ENCODE data around the gene DENND4B.

DENND4B gene

DNA sequence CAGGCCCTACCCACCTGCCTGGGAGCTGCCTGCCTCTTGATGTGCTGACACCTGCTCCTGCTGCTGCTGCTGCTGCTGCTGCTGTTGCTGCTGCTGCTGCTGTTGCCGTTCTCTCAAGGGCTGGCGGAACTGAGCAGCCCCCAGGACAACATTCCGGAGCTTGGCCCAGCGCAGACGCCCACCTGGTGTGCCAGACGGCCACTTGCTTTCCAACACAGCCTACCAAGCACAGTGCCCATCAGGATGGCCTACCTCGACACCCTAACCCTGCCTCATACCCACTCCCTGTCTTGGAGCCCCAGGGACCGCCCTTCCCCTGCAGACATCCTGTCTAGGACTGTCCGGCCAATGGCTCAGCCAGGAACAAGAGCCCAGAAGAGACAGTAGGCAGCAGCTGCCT, 11.8 kb downstream of the DENND4B start:
- peak overlapping the region; percentile 38 for H3K27ac Mint-ChIP-seq
- no peaks in the 10 kb centered on the region for H3K9me3 Mint-ChIP-seq
- peaks cover 46% of the 10 kb centered on the region for H3K4me1 Mint-ChIP-seq (ENCODE audit: low read depth)
- H3K36me3 Mint-ChIP-seq (ENCODE audit: low read depth) = peaks cover 100% of the 10 kb centered on the region
- no peak overlapping the region for H3K4me3 Mint-ChIP-seq
- H3K27me3 Mint-ChIP-seq = no peaks in the 10 kb centered on the region
- intact Hi-C loops (cut with micrococcal nuclease) = no loop called here

DNA sequence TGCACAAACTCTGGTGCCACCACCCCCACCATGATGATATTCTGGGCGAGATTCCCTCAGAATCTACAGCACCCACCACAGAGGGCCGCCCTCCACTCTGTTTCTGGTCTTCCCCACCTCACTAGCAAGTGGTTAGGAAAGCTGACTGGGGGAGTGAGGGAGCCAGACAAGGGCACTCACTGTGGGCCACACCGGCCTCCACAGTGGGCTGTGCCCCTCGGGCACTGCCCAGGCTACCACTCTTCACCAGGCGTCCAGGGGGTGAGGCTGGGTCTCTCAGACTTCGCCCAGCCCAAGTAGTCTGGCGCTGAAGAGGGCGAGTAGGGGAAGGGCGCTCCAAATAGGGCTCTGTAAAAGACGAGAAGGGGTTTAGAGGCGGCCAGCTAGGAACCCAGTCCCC, 12.6 kb downstream of the DENND4B start:
- Mint-ChIP-seq H3K9me3 (no peaks in the 10 kb centered on the region), H3K4me1 (ENCODE audit: low read depth) (peaks cover 42% of the 10 kb centered on the region), H3K36me3 (ENCODE audit: low read depth) (peaks cover 100% of the 10 kb centered on the region), H3K27ac (no peak overlapping the region), H3K4me3 (no peak overlapping the region), H3K27me3 (no peaks in the 10 kb centered on the region)
- intact Hi-C loops (cut with micrococcal nuclease) = no loop called here

DNA sequence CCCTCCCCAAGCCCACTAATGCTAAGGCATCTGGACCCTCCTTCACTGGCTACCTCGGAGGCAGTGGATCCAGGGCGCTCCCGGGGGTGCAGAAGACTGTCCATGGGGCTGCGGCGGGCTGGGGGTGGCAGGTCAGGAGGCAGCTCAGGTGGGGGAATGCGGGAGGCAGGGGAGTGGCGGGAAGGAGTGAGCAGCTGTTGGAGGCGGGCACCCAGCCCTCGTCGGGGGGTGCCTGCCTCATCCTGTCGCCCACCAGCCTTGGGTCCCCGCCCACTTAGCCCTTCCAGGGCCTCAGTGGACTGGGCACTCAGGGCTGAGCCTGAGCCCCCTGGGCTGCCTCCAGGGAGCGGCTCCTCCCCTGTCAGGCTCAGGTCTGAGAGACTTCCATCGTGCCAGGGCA, 13.1 kb downstream of the DENND4B start:
- Mint-ChIP-seq H3K36me3 (ENCODE audit: low read depth) (peaks cover 98% of the 10 kb centered on the region), H3K4me3 (no peak overlapping the region), H3K4me1 (ENCODE audit: low read depth) (peaks cover 41% of the 10 kb centered on the region), H3K9me3 (no peaks in the 10 kb centered on the region), H3K27me3 (no peaks in the 10 kb centered on the region), H3K27ac (no peak overlapping the region)
- intact Hi-C loops (cut with micrococcal nuclease) = no loop called here

DNA sequence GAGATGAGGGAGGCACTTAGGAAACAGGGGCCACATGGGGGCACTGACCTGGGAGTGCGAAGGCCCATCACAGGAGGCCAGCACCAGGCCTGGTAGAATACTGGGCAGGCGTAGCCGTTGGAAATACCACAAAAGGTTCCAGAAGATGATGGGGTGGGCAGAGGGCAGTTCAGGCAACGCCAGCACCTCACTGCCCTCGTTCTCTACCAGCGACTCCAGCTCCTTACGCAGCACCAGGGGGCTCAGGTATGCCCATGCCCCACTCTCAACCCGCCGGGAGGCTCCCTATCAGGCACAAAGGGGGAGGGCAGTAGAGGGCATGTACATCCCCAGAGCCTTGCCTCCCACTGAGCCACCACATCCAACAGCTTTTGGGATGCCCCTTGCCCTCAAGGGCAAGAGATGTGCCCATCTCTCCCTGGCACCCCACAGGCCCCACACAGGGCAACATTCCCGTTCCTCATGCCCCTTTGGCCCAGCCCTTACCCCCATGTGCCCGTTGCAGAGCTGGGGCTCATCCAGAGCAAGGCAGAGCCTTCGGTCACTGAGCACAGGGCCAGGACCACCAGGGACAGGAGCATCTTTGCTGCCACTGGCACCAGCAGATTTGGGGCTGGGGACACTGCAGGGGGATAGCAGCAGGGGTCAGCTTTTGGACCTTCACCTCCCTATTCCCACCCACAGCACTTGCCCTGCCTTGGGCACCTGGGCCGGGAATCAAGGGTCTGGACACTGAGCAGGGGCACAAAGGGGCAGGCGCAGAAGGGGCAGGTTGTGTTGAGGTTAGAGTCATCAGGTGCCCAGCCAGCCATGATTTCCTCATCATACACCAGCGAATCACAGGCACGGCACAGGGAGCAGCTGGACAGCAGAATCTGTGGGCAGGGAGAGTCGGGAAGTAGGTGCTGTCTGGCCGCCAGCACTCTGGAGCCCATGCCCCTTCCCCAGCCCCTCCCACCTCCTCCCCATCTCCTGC, 14.1 kb downstream of the DENND4B start:
- H3K27ac Mint-ChIP-seq = no peak overlapping the region
- H3K27me3 Mint-ChIP-seq = no peaks in the 10 kb centered on the region
- H3K36me3 Mint-ChIP-seq (ENCODE audit: low read depth) = peaks cover 88% of the 10 kb centered on the region
- H3K4me1 Mint-ChIP-seq (ENCODE audit: low read depth) = peaks cover 37% of the 10 kb centered on the region
- H3K9me3 Mint-ChIP-seq = no peaks in the 10 kb centered on the region
- no peak overlapping the region for H3K4me3 Mint-ChIP-seq
- intact Hi-C loops (cut with micrococcal nuclease) = no loop called here

DNA sequence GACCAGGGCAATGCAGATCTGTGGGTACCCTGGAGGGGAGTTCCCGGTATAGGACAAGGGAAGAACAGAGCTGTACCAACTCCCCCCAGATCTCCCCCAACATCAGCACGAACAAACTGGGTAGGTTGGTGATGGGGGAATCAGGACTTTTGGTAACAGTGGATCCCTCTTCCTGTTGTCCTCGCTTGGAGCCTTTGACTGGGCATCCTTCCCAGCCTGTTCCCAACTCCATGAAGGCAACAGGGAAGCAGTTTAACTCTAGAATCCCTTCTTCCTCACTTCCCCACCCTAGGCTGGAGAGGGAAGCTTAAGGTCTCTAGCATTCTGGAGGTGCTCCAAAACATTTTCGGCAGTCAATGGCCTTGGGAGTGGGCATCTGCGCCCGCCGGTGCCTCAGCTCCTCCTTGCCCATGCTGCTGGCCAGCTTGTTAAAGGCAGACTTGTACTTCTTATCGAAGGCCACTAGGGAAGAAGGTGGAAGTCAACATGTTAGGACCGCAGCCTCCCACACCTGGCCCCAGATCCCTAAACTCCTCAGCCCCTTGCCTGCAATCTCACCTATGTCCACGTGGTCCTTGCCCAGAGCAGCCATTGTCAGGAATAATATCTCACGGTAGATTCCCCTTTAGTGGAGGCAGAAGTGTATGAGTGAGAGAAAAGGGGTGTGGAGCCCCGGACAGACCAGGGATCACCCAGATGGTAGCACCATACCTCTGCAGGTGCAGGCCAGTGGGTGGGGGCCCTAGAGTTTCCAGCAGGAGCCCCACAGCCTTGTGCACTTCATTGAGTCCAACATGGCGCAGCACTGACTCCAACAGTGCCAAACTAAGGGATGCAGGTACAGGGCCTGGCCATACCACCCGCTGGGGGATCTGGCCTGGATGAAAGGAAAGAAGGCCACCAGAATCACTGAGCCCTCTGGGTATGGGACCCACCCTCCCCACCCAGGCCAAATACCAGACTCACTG, 16.3 kb downstream of the DENND4B start:
- H3K9me3 Mint-ChIP-seq = no peaks in the 10 kb centered on the region

DNA sequence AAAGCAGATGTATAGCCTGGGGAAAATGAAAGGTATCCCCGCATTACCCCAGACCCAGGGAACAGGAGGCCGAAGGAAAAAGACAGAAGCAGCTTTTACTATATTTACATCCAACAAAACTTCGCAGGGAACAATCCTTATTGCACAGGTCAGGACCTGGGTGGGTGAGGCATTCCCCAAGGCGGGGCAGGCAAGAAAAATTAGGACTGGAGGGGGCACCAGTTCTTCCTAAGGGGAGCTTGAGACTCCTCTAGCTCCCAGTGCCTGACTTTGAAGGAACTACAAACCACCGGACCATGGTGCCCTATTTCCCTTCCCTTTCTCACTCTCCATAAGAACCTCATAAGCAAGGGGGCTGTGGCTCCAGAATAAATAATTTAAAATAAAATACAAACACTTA, 17.1 kb downstream of the DENND4B start:
- intact Hi-C loops (cut with micrococcal nuclease) = loop anchor here (10.0 kb wide), 1 partner anchor 125 kb away; no protein-coding TSS in a partner anchor
- no peak overlapping the region for H3K27ac Mint-ChIP-seq
- H3K27me3 Mint-ChIP-seq = no peaks in the 10 kb centered on the region

More for the DNA sequence above, 16.3 kb downstream of the DENND4B start:
- Mint-ChIP-seq H3K4me1 (ENCODE audit: low read depth) (peaks cover 34% of the 10 kb centered on the region), H3K27me3 (no peaks in the 10 kb centered on the region), H3K4me3 (no peak overlapping the region), H3K27ac (no peak overlapping the region), H3K36me3 (ENCODE audit: low read depth) (peaks cover 66% of the 10 kb centered on the region)
- intact Hi-C loops (cut with micrococcal nuclease) = loop anchor here (10.0 kb wide), 1 partner anchor 125 kb away; no protein-coding TSS in a partner anchor

DNA sequence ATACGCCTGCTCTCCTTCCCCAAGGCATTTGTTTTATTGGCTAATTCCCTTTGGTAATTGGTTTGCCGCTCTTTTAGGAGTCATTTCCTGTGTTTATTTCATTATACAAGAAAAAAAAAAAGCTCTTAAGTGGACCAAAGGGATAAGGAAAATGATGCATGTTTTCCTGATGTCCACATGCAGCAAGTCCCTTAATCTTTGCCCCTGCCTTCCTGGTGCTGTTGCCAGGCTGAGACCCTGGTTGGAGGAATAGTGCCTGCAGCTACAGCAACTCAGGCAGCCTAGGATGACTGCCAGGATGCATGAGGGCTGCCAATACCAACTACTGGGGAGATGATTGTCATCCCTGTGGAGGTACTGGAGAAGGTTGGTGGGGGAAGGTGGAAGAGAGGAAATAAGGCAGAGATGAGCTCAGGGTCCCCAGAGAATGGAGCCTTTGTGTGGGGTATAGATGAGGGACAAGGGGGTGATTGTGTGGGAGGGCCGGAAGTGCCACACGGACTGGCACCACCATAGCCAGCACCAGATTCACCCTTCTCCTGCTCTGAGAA, 17.7 kb downstream of the DENND4B start:
- no peaks in the 10 kb centered on the region for H3K9me3 Mint-ChIP-seq

More for the DNA sequence above, 17.1 kb downstream of the DENND4B start:
- Mint-ChIP-seq H3K9me3 (no peaks in the 10 kb centered on the region), H3K4me3 (no peak overlapping the region), H3K4me1 (ENCODE audit: low read depth) (peaks cover 25% of the 10 kb centered on the region), H3K36me3 (ENCODE audit: low read depth) (peaks cover 58% of the 10 kb centered on the region)

DNA sequence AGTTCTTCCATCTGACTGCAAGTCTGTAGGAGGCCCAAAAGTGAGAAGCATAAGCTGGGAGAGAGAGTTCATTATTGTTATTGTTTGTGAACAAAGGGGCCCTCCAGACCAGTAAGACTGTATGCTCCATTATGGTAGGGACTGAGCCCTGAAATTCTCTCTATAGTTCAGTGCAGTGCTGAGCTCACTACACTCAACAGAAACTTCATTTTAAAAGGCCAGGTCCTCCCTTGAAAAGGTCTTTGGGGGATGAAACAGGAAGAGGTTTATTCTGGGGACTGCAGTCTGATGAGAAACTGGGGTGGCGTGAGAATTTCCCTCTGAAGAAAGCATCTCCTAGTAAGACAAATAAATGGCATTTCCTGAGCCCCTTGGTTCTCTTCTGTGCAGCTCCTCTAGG, 18.3 kb downstream of the DENND4B start:
- Mint-ChIP-seq H3K4me1 (ENCODE audit: low read depth) (peaks cover 23% of the 10 kb centered on the region), H3K9me3 (no peaks in the 10 kb centered on the region), H3K36me3 (ENCODE audit: low read depth) (peaks cover 46% of the 10 kb centered on the region), H3K27me3 (no peaks in the 10 kb centered on the region), H3K27ac (no peak overlapping the region), H3K4me3 (no peak overlapping the region)
- intact Hi-C loops (cut with micrococcal nuclease) = loop anchor here (10.0 kb wide), 1 partner anchor 123 kb away; no protein-coding TSS in a partner anchor

More for the DNA sequence above, 17.7 kb downstream of the DENND4B start:
- Mint-ChIP-seq H3K4me1 (ENCODE audit: low read depth) (peaks cover 20% of the 10 kb centered on the region), H3K36me3 (ENCODE audit: low read depth) (peaks cover 52% of the 10 kb centered on the region), H3K4me3 (no peak overlapping the region), H3K27ac (no peak overlapping the region), H3K27me3 (no peaks in the 10 kb centered on the region)
- intact Hi-C loops (cut with micrococcal nuclease) = loop anchor here (10.0 kb wide), 1 partner anchor 124 kb away; no protein-coding TSS in a partner anchor

DNA sequence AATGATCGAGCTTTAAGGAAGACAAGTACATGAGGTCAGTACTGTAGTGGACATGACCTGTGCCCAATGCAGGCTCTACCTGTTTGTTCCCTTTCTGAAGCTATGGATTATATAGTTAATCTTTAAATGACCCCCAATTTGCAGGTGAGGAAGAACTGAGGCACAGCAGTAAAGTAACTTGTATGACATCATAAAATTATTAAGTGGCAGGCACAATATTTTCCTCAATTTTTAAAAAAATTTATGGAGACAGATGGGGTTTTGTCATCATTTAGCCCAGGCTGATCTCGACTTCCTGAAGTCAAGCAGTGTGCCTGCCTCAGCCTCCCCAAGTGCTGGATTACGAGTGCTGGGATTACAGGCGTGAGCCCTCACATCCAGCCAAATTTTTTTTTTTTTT, 20.1 kb downstream of the DENND4B start:
- peaks cover 23% of the 10 kb centered on the region for H3K4me1 Mint-ChIP-seq (ENCODE audit: low read depth)

DNA sequence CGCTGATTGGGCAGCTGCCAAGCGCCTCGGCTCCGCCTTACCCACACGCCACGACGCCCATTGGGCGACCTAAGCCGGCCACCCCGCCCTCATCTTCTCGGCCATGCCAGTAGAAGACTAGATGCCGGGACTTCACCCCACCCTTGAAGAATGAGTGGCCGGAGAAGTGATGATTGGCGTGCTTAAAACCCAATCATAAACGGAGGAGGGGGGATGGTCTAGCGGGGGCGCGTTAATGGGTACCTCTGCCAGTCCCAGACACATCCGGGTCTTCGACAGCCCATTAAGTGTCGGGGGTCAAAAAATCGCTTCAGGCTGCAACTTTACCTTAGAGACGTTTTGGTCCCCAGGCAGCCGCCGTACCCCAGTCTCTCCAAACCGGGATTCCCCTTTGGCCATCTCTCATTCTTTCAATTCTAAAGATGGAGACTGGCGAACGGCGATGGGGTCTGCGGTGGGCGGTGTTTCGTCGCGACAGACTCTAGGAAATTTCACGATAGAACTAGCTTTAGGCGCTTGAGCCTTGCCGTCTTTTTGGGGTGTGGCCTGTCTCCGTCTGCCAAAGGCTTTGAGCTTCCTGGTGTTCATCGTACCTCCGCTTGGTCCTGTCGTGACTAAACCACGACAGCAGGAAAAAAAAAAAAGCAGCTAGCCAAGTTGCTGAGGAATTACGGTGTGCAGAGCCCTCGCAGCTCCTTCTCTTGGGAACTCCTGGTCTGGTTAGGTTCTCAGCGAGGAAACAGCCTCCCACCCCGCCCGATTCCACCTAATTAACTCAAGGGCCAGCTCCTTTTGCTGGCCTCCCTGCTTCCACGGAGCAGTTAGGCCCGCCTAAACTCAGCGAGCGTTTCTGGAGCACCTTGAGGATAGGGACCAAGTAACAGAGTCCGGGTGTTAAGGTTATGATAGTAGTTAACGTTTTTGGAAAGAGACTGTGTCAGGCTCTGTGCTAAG, 23.3 kb downstream of the DENND4B start, which contains the start of gene GATAD2B:
GATAD2B (minus strand) TSS at position 1 of the 954 bp plus-strand sequence. CDS start 94,625 bp downstream, outside the sequence.
- Mint-ChIP-seq H3K36me3 (ENCODE audit: low read depth) (peaks cover 19% of the 10 kb centered on the region), H3K9me3 (no peaks in the 10 kb centered on the region), H3K27ac (peak within 1 kb of the TSS; percentile 92), H3K4me3 (peak within 1 kb of the TSS; percentile 95), H3K27me3 (no peaks in the 10 kb centered on the region), H3K4me1 (ENCODE audit: low read depth) (peaks cover 41% of the 10 kb centered on the region)
- intact Hi-C loops (cut with micrococcal nuclease) = loop anchor here (1.0 to 10.0 kb wide), 4 partner anchors 22 to 118 kb away; partner anchors contain the start of genes CRTC2 and RAB13

More for the DNA sequence above, 20.1 kb downstream of the DENND4B start:
- H3K36me3 Mint-ChIP-seq (ENCODE audit: low read depth) = peaks cover 40% of the 10 kb centered on the region
- H3K9me3 Mint-ChIP-seq = no peaks in the 10 kb centered on the region
- H3K27ac Mint-ChIP-seq = no peak overlapping the region
- intact Hi-C loops (cut with micrococcal nuclease) = loop anchor here (10.0 kb wide), 1 partner anchor 122 kb away; no protein-coding TSS in a partner anchor
- H3K4me3 Mint-ChIP-seq = no peak overlapping the region
- H3K27me3 Mint-ChIP-seq = no peaks in the 10 kb centered on the region

DNA sequence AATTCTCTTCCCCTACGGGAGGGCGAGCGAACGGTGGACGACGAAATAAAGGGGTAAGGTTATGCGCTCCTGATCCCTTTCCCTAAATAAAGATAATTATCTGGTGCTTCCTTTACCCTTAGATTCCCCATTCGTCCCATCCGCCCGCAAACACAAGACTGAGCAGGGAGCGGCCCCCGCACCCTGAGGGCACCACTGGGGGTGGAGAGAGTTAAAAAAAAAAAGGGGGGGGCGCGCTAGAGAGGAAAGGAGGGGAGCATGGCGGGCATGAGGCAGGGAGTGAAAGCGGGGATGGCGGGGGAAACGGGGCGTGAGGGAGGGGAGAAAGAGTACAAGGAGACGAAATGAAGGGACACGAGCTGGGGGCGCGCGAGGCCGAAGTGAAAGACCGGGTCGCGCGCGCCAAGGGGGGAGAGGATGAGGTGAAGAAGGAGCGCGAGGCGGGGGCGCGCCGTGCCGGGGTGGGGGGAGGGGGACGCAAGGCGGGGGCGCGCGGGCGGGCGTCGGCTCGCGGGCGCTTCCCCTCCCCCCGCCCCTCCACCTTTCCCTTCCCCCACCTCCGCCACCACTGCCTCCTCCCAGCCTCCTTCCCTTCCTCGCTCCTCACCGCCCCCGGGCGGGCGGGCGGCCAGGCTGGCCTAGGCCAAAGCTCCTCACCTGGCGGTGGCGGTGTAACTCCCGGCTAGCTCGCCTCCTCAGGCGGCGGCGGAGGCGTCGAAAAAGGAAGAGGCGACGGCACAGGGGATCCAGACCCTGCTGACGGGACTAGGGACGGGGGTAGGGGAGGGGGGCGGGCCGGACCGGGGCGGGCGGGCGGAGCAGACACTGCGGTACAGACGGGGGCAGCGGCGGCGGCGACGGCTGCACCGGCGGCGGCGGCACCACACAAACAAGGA, 24.2 kb downstream of the DENND4B start:
- peak overlapping the region; percentile 95 for H3K4me3 Mint-ChIP-seq
- H3K27me3 Mint-ChIP-seq = no peaks in the 10 kb centered on the region
- peaks cover 48% of the 10 kb centered on the region for H3K4me1 Mint-ChIP-seq (ENCODE audit: low read depth)
- H3K27ac Mint-ChIP-seq = peak overlapping the region; percentile 92
- no peaks in the 10 kb centered on the region for H3K9me3 Mint-ChIP-seq
- intact Hi-C loops (cut with micrococcal nuclease) = loop anchor here (5.0 to 10.0 kb wide), 2 partner anchors 65 to 118 kb away; partner anchors contain the start of gene RAB13
- peaks cover 28% of the 10 kb centered on the region for H3K36me3 Mint-ChIP-seq (ENCODE audit: low read depth)

DNA sequence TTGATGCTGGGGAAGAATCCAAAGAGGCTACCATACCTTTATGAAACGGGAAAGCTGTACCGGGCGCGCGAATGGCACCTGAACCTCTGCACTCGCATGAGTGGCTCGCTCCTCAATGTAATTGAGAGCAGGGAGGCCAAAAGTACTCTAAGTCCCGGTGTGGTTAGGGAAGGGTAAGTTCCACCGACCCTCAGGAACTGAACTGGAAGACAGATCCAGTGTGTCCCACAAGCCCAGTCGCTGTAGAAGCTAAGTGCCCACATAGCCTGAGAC, 24.8 kb downstream of the DENND4B start:
- Mint-ChIP-seq H3K27me3 (no peaks in the 10 kb centered on the region), H3K4me1 (ENCODE audit: low read depth) (peaks cover 48% of the 10 kb centered on the region), H3K4me3 (peak overlapping the region; percentile 95), H3K36me3 (ENCODE audit: low read depth) (peaks cover 32% of the 10 kb centered on the region), H3K27ac (peak overlapping the region; percentile 92), H3K9me3 (no peaks in the 10 kb centered on the region)
- intact Hi-C loops (cut with micrococcal nuclease) = loop anchor here (5.0 to 10.0 kb wide), 2 partner anchors 66 to 117 kb away; partner anchors contain the start of gene RAB13
